Stimulated activated CD4-positive, alpha-beta T cell treated with anti-CD3 and anti-CD28 coated beads, Interleukin-4, amount 100 ng/mL, for 24 hours (primary cell): ENCODE measurements around the gene PTK7.

Experiments used
- DNase-seq: peaks from one replicate; pipeline ENCODE4 v3.0.0-alpha.2; 2020

The PTK7 gene

GRCh38 chr6:43147691-43148477 lies 71.8 kb downstream of the PTK7 start:
- DNase-seq: no peak

- DNase-seq: no peak
Measured at GRCh38 chr6:43149265-43149664, 73.2 kb downstream of the PTK7 start.

DNA sequence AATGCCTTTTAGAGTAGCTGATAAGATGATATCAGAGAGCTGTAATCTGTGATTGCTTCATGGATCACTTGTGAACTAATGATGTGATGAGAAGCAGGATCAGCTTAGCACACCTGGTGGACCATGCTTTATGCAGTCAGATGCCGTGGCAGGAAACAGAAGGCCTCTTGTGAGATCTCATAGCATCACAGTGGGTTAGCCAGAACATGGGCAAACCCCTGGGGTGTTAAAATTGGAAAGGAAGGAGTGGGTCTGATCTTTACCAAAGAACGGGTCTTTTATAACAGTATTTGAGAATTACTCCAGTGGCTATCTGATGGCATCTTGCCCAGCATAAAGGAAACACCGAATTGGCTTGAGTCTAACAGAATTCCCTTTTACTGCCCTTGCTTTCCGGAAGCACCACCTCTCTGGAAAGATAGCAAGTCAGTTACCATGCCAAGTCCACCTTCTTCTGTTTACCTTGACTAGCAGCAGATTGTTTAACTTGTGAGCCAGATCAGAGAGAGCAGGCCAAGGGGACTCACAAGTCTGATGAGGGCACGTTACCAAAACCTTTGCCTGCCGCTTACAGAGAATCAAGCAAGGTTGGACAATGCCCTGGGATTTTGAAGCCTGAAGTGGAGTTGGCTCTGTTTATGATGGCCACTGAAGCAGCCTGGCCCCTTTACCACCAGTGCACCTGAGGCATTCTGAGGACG lies 74.1 kb downstream of the PTK7 start:
- no peak for DNase-seq

DNA sequence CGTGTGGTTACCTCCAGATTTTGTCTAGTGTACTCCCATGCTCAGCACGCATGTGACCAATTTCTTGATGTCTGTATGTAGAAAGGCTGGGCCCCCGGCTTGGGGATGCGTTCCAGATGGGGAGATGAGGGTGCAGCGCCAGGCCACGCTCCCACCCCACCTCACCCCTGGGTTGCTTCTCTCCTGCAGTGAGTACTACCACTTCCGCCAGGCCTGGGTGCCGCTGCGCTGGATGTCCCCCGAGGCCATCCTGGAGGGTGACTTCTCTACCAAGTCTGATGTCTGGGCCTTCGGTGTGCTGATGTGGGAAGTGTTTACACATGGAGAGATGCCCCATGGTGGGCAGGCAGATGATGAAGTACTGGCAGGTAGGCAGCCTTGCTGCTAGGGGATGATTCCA lies 83.5 kb downstream of the PTK7 start:
- no peak for DNase-seq

- DNase-seq: no peak
Measured at GRCh38 chr6:43163899-43164298, 87.8 kb downstream of the PTK7 start.

- DNase-seq: no peak
Measured at GRCh38 chr6:43170417-43170930, 94.4 kb downstream of the PTK7 start.

GRCh38 chr6:43170931-43171706 lies 95.0 kb downstream of the PTK7 start, which contains the start of gene SRF:
Gene SRF, plus strand, starts transcription at chr6:43171269. Its CDS starts 388 bp downstream, at chr6:43171657.
- DNase-seq: peak; percentile 99

GRCh38 chr6:43171707-43172103 lies 95.6 kb downstream of the PTK7 start:
- peak; percentile 35 for DNase-seq

DNA sequence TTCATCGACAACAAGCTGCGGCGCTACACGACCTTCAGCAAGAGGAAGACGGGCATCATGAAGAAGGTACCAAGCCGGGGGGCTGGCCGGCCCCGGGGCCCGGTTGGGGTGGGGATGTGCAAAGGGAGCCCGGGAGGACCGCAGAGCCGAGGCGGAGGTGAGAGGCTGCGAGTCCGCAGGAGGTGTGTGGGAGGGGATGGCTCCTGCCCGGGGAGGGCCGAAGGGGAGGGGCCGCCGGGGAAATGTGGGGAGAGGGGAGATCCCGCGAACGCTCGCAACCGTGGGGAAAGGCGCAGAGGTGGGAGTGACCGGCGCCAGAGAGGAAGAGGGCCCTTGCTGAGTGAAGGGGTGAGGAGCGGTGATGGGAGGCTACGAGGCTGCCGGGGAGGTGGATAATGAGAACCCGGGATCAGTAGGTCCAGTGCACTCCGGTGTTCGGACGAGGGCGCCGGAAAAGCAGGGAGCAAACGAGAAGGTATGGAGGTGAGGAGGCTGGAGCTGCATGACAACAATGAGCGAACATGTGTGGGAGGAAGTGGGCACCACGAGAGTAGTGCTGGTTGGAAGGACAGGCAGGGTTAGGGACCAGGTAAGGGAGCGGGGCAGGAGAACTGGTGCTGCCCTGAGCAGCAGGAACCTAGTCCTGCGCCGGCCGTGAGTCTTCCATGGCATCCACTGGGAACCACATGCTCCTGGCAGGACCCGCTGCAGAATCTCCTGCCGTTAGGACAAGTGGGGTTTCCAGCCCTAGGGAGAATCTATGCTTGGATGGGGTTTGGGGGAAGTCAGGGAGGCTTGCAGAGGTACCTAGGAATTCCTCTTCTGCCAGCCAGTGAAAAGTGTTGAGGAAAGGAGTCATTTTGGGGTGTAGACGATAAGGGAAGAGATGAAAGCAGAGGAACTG lies 96.2 kb downstream of the PTK7 start:
- peak; percentile 56 for DNase-seq

DNA sequence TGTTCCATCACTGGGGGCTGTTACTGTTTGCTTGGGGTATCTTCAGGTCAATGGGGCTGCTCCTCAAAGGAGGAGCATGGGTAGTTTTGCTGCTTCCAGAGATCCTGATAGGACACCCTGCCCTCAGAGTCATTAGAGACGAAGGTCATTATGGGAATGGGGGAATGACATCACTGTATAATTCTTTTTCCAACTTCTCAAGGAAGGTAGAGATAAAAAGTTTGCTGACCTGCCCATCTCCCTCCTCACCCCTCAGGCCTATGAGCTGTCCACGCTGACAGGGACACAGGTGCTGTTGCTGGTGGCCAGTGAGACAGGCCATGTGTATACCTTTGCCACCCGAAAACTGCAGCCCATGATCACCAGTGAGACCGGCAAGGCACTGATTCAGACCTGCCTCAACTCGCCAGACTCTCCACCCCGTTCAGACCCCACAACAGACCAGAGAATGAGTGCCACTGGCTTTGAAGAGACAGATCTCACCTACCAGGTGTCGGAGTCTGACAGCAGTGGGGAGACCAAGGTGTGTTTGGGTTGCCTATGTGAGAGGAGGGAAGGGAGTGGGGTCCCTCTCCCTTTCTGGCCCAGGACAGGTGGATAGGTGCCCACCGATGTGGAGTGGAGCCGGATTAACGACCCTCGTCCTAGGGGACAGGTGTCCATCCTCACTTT lies 97.6 kb downstream of the PTK7 start:
- DNase-seq: no peak

DNA sequence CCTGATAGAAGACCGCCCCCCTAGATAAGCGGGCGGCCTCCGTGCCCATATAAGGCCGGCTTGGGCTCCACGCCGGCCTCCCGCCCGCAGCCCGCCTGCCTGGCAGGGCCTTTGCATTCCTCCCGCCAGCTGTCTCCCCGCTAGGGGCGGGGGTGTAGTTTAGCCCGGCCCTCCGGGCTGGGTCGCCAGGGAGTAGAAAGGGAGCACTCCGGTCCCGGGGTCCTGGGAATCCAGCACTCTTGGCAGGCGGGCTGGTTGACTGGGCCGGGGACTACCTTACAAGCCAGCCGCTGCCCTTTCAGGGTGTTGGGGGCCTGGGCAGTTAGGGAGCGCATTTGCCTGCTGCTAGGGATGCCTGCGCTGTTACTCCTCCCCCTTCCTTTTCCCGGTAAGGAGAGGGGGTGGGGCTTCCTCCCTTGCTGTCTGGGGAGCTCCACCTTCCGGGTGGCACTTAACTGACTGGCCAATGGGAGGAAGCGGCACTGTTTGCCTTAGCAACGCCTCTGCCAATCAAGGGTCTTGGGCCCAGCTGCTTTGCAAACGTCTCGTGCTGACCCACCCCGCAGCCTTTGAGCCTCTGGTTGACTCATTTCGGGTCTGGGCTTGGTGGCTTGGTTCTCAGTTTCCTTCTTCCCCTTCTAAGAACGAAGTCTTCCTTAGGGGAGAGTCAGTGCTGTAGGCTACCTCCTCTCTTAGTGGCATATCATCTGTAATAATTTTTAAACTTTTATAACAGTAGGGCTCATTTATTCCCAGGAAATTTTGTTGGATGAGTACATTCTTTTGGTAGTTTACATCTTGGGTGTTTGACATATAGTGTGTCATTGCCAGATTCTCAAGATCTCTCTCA lies 98.4 kb downstream of the PTK7 start:
- peak; percentile 95 for DNase-seq

DNA sequence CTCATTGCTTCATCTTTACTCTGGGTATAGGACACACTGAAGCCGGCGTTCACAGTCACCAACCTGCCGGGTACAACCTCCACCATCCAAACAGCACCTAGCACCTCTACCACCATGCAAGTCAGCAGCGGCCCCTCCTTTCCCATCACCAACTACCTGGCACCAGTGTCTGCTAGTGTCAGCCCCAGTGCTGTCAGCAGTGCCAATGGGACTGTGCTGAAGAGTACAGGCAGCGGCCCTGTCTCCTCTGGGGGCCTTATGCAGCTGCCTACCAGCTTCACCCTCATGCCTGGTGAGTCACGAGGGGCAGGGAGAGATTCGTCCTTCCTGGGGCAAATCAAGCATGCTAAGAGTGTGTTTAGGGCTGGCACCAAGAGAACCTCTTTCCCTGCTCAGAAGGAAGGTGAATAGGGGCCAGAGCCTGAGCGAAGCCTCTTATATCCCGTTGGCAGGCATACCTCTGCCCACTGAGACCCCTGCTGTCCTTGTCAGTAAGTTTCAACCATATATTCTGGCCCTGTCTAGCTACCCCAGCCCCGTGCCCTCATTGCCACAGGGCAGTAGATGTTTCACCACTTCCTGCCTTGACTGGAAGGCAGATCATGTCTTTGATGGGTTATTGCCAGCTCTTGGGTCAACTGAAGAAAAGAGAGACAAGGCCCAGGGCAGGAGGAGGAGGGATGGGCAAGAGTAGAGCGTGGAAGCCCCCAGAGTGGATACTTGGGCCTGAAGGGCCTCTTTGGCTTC lies 99.7 kb downstream of the PTK7 start:
- DNase-seq: no peak

DNA sequence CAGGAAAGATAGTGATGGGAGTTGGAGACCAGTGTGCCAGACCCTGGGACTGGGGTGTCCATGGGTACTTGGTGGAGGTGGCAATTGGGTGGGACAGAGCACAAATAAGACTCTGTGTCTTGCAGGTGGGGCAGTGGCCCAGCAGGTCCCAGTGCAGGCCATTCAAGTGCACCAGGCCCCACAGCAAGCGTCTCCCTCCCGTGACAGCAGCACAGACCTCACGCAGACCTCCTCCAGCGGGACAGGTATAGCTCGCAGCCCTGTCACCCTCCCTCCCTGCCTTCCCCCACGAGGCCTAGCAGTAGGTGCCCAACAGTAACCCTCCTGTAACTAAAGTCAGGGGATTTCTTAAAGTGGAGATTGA lies 100.3 kb downstream of the PTK7 start:
- no peak for DNase-seq

DNA sequence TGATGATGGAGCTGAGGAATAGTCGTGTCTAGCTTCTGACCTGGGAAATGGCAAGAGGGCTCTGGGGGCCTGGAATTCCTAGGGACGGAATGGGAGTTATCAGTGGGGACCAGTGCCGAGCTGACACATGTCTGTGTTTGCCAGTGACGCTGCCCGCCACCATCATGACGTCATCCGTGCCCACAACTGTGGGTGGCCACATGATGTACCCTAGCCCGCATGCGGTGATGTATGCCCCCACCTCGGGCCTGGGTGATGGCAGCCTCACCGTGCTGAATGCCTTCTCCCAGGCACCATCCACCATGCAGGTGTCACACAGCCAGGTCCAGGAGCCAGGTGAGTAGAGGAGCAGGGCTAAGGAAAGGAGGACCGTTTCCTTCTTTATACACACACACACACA lies 102.0 kb downstream of the PTK7 start:
- DNase-seq: no peak

DNA sequence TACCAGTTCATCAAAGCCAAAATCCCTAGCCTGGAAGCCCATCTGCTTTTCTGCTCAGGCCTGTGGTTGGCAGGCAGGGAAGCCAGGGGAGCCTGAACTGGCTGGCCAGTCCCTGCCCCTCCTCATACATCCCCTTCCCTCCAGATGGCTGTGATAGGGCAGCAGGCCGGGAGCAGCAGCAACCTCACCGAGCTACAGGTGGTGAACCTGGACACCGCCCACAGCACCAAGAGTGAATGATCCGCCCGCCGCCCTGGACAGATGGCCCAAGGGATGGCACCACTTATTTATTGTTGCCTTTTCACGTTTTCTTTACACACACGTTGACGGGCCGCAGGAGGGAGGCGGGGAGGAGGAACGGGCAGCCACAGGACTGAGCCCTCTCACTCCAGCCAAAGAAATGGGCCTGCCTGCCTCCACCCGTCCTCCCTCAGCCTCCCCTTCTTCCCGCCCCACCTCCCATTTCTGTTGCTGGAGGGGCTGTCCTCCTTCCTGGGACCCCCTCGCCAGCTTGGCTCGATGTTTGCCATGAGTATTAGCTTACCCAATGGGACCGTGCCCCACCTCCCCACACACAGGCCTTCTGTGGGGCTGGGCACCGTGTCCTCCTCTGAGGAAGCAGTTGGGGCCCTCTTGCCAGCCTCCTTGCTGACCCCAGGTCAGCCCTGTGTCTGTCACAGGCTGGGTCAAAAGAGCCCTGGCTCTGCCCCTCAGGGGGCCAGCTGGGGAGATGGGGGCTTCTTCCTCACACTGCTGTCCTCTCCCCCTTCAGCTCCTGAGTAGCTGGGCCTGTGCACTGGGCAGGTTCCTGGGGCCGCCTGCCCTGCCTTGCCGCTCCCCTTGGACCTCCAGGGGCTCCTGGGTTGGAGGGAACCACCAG lies 103.1 kb downstream of the PTK7 start:
- no peak for DNase-seq

DNA sequence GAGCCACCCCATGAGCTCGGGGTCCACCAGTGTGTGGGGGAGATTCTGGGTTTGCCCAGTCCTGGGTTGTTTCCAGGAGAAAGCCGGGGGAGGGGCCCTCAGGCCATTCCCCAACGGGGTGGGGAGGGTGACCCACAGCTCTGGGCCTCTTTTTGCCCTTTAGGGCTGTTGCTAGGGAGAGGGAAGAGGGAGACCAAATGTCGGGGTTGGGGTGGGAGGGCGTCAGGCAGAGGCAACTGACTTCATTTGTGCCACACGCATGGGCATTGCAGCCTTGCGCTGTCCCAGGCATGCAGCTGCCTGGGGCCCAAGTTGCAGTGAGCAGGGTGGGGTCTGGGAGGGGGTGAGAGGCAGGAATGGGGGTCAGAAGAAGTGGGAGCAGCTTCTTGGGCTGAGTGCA lies 103.9 kb downstream of the PTK7 start:
- no peak for DNase-seq

GRCh38 chr6:43180985-43181384 lies 104.9 kb downstream of the PTK7 start:
- no peak for DNase-seq

GRCh38 chr6:43181621-43181941 lies 105.5 kb downstream of the PTK7 start:
- DNase-seq: no peak
